GM19025 (cell line): Measurements from ENCODE around the gene CLPTM1L.

Source experiments
- ATAC-seq: cut with Tn5 transposase; IDR thresholded peaks from one replicate; pipeline ENCODE4 v1.9.1; 2021; ENCODE audit warnings: mild to moderate bottlenecking, low read depth, moderate library complexity; ENCODE audit not compliant: unreplicated experiment

CLPTM1L gene

GRCh38 chr5:1317921-1318565, 26.9 kb downstream of the CLPTM1L start:
- no peak for ATAC-seq

GRCh38 chr5:1316588-1317340, 28.1 kb downstream of the CLPTM1L start:
- ATAC-seq, result no peak

DNA sequence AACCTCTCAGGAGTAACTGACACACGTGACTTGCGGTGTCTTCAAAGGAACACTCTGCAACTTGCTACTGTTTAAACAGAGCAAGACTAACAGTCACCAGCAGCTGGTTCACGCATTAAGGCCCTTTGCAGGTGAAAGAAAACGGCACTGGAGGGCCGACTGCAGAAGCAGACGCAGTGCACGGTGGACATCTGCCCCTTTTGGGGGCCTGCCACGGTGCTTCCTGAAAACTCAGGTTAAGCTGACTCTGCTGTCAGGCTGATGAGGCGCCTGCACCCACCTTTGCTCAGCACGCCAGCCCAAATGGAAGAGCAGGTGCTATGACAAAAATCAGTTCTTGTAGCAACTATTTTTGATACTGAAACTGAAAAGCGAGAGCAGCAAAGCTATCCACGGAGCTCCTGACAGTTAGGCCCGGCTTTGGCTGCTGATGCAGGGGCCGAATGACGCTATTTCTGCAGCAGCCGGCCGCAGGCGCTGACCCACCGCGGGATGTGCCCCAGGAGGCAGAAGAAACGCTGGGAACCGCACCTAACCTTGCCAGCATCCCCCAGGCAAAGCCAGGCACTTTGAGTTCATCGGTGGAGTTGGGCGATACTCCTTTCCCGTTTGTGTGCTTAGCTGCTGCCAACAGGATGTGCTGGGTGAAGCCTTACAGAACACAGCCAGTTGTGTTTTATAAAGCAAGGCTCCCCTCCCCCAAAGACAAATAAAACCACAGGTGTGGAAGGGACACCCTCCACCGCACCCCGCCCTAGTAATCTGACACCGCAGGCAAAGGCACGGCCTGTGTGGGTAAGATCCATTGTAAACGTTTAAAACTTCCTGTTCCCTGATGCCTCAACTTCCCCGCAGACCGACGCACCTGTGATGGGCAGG, 29.0 kb downstream of the CLPTM1L start:
- peak; percentile 52 for ATAC-seq

- ATAC-seq, result no peak
Observed at GRCh38 chr5:1315018-1315708, 29.7 kb downstream of the CLPTM1L start.

- no peak for ATAC-seq
Observed at GRCh38 chr5:1314564-1314982, 30.3 kb downstream of the CLPTM1L start.

DNA sequence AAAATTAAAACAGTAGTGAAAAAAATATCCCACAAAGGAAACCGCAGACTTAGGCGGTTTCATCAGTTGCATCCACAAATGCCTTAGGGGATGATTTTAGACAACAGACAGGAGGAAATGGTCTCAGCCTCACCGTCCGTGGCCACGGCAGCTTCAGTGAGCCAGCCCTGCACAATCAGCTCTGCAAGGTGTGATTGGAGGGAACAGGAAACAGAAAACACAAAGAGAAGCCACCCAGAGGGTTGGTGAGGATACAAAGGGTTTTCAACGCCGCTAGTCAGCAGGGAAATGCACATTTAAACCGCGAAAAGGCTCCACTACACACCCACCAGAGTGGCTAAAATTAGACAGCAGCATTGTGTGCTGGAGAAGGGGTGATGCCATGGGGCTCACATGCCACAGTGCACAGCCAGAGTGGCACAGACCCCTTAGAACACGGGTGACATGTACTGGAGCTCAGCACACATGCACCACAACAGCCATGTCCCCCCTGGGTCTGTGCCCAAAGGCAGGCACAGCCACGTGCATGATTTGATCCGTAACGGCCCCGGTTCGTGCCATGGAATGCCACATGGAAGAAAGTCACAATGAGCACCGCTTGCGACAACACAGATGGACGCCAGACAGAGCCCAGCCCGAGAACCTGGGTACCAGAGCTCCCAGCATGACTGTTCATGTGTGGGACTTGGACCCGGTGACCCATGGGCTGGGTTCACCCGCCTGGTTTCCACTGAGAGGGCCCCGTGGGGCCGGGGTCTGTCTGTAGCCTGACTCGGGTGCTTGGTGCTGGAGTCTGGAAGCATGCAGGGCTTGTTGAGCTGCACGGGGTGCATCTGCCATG, 31.7 kb downstream of the CLPTM1L start:
- ATAC-seq, result peak; percentile 70

GRCh38 chr5:1312206-1312605, 32.7 kb downstream of the CLPTM1L start:
- ATAC-seq, result no peak

- ATAC-seq, result no peak
Observed at GRCh38 chr5:1311439-1312055, 33.4 kb downstream of the CLPTM1L start.

DNA sequence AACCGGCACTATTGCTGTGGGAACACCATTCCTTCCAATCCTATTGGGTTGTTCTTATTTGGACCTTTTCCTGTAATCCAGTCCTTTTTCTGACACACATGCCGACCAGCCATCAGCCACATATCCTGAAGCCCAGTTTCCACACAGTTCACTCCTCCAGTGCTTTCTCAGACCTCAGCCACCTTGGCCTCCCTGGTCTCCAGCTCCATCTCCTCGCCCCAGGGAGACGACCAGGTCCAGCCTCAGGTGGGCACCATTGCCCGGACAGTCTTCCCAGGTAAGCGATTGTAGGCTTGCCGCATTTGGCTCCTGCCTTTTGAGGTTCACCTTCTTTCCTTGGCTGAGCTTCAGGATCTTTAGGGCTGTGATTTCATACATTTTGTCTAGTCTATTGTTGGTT, 34.8 kb downstream of the CLPTM1L start:
- no peak for ATAC-seq

GRCh38 chr5:1304033-1304432, 40.9 kb downstream of the CLPTM1L start:
- ATAC-seq, result no peak

GRCh38 chr5:1302258-1302657, 42.6 kb downstream of the CLPTM1L start:
- ATAC-seq, result no peak

- no peak for ATAC-seq
Observed at GRCh38 chr5:1300581-1301083, 44.3 kb downstream of the CLPTM1L start.

DNA sequence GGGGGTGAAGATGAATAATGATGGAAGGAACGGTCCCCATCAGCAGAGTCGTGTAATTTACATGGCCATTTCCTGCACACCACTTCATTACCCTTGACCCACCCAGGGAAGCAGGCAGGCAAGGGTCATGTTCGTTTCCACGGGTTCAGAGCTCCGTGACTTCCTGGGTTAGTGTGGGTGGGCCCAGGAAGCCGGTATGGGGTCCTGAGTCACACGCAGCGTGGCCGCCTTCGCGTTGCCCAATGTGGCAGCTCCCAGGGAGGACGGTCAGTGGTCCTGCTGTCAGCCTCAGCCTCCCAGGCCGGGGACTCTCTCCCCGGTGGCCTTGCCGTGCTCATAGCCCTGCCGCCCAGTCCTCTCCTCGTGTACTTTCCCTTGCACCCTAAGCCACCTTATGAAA, 44.9 kb downstream of the CLPTM1L start:
- no peak for ATAC-seq

GRCh38 chr5:1299511-1299850, 45.4 kb downstream of the CLPTM1L start:
- no peak for ATAC-seq

DNA sequence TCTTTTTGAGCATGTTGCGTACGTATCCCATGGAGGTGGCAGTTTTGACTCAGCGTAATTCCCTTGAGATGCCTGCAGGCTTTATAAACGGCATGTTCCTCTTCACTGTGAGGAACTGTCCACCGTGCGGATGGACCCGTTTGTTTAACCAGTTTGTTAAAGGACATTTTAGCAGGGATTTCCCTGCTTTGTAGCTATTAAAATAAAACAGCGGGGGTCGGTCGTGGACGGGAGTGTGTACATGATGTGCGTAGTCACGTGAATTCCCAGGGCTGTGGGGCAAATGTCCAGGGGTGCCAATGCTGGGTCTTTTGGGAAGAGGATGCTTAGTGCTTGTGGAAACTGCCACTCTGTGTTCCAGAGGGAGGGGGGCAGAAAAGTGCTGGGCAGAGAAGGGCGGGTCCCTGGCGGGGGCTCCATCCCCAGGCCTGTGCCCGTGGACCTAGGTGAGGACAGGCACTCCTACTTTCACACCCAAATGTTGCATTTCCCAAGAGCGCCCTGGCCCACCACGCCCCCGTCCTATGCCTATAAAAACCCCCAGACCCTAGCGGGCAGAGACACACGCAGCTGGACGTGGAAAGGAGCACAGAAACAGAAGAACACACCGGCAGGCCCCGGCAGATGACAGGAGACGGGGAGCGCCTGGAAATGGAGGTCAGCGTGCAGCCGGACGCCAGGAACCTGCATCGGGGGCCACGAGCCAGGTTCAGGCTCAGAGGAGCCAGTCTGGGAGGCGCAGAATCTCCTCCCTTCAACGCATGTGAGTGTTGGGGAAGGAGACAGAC, 46.0 kb downstream of the CLPTM1L start:
- ATAC-seq, result no peak

GRCh38 chr5:1298067-1298551, 46.8 kb downstream of the CLPTM1L start:
- no peak for ATAC-seq

GRCh38 chr5:1297243-1297642, 47.7 kb downstream of the CLPTM1L start:
- no peak for ATAC-seq

- ATAC-seq, result no peak
Observed at GRCh38 chr5:1295650-1296037, 49.3 kb downstream of the CLPTM1L start.
